Hepatocyte (in vitro differentiated cells): Measurements from ENCODE around the gene SQOR.

Experiments used
- CTCF ChIP-seq: fragments of 200-600 bp; sonication (generic); IDR thresholded peaks from 2 replicates; pipeline ENCODE4 v1.5.1; 2016; ENCODE audit warnings: antibody characterized with exemption, mild to moderate bottlenecking; ENCODE audit not compliant: poor library complexity
- EZH2 ChIP-seq: fragments of 200-600 bp; sonication (generic); IDR thresholded peaks from 2 replicates; pipeline ENCODE4 v1.6.1; 2016; ENCODE audit warnings: antibody characterized with exemption, mild to moderate bottlenecking, borderline replicate concordance
- EZH2phosphoT487 ChIP-seq: fragments of 200-600 bp; sonication (generic); IDR thresholded peaks from one replicate; pipeline ENCODE4 v1.6.1; 2018; ENCODE audit warnings: antibody characterized with exemption, mild to moderate bottlenecking, low read depth, moderate library complexity; ENCODE audit not compliant: unreplicated experiment, severe bottlenecking

- TF ChIP-seq CTCF (no peak), EZH2 (no peak), EZH2phosphoT487 (no peak)
These were observed 7.4 kb downstream of the SQOR start for GRCh38 chr15:45641999-45642932.
